ENCODE data around the gene CEP85L.

CEP85L gene

GRCh38 chr6:118577972-118578371 is 73.4 kb downstream of the CEP85L start:
- no peak overlapping the region for H3K4me3 ChIP-seq (ENCODE audit: low read length in 2 of 2)
- H3K27ac ChIP-seq (ENCODE audit: low read length), result no peak overlapping the region

GRCh38 chr6:118574051-118574865 is 77.1 kb downstream of the CEP85L start:
- Histone ChIP-seq H3K27ac (ENCODE audit: low read length) (no peak overlapping the region), H3K4me1 (ENCODE audit: control insufficient read depth, insufficient read depth, low read length) (no peaks in the 10 kb centered on the region), H3K36me3 (ENCODE audit: control insufficient read depth in 2 of 2, insufficient read depth in 2 of 2, low read length in 2 of 2) (peaks cover 6 to 8% of the 10 kb centered on the region in 2 donors), H3K9ac (ENCODE audit: low read length in 2 of 2) (no peak overlapping the region), H3K9me3 (ENCODE audit: control insufficient read depth in 2 of 2, low read length in 2 of 2) (peaks cover 11 to 17% of the 10 kb centered on the region in 2 donors), H3K27me3 (ENCODE audit: control insufficient read depth in 1 of 2, insufficient read depth in 2 of 2, low read length in 2 of 2) (no peaks in the 10 kb centered on the region), H3K4me3 (ENCODE audit: low read length in 2 of 2) (peak overlapping the region in 1 of 2 donors; percentile 28)

More at GRCh38 chr6:118577972-118578371, 73.4 kb downstream of the CEP85L start:
- Histone ChIP-seq H3K36me3 (ENCODE audit: control insufficient read depth in 2 of 2, insufficient read depth in 2 of 2, low read length in 2 of 2) (peaks cover 6 to 8% of the 10 kb centered on the region in 2 donors), H3K4me1 (ENCODE audit: control insufficient read depth, insufficient read depth, low read length) (peaks cover 4% of the 10 kb centered on the region), H3K27me3 (ENCODE audit: control insufficient read depth in 1 of 2, insufficient read depth in 2 of 2, low read length in 2 of 2) (no peaks in the 10 kb centered on the region), H3K9ac (ENCODE audit: low read length in 2 of 2) (no peak overlapping the region), H3K9me3 (ENCODE audit: control insufficient read depth in 2 of 2, low read length in 2 of 2) (peaks cover 11 to 17% of the 10 kb centered on the region in 2 donors)

- Histone ChIP-seq H3K4me3 (ENCODE audit: low read length in 2 of 2) (no peak overlapping the region), H3K4me1 (ENCODE audit: control insufficient read depth, insufficient read depth, low read length) (no peaks in the 10 kb centered on the region), H3K9me3 (ENCODE audit: control insufficient read depth in 2 of 2, low read length in 2 of 2) (peaks cover 11 to 12% of the 10 kb centered on the region in 2 donors), H3K9ac (ENCODE audit: low read length in 2 of 2) (no peak overlapping the region), H3K36me3 (ENCODE audit: control insufficient read depth in 2 of 2, insufficient read depth in 2 of 2, low read length in 2 of 2) (peaks cover 6 to 8% of the 10 kb centered on the region in 2 donors), H3K27ac (ENCODE audit: low read length) (no peak overlapping the region), H3K27me3 (ENCODE audit: control insufficient read depth in 1 of 2, insufficient read depth in 2 of 2, low read length in 2 of 2) (no peaks in the 10 kb centered on the region)
These were observed 80.3 kb downstream of the CEP85L start for GRCh38 chr6:118571121-118571520.

GRCh38 chr6:118569498-118569897 is 81.9 kb downstream of the CEP85L start:
- no peak overlapping the region for H3K9ac ChIP-seq (ENCODE audit: low read length in 2 of 2)
- no peaks in the 10 kb centered on the region for H3K27me3 ChIP-seq (ENCODE audit: control insufficient read depth in 1 of 2, insufficient read depth in 2 of 2, low read length in 2 of 2)
- no peak overlapping the region for H3K4me3 ChIP-seq (ENCODE audit: low read length in 2 of 2)
- H3K4me1 ChIP-seq (ENCODE audit: control insufficient read depth, insufficient read depth, low read length), result no peaks in the 10 kb centered on the region
- H3K27ac ChIP-seq (ENCODE audit: low read length), result no peak overlapping the region
- peaks cover 7 to 8% of the 10 kb centered on the region in 2 donors for H3K9me3 ChIP-seq (ENCODE audit: control insufficient read depth in 2 of 2, low read length in 2 of 2)
- peaks cover 4 to 6% of the 10 kb centered on the region in 2 donors for H3K36me3 ChIP-seq (ENCODE audit: control insufficient read depth in 2 of 2, insufficient read depth in 2 of 2, low read length in 2 of 2)

GRCh38 chr6:118567974-118568373 is 83.4 kb downstream of the CEP85L start:
- H3K4me1 ChIP-seq (ENCODE audit: control insufficient read depth, insufficient read depth, low read length), result no peaks in the 10 kb centered on the region
- H3K27me3 ChIP-seq (ENCODE audit: control insufficient read depth in 1 of 2, insufficient read depth in 2 of 2, low read length in 2 of 2), result no peaks in the 10 kb centered on the region
- H3K36me3 ChIP-seq (ENCODE audit: control insufficient read depth in 2 of 2, insufficient read depth in 2 of 2, low read length in 2 of 2), result peaks cover 0 to 3% of the 10 kb centered on the region in 2 donors
- no peak overlapping the region for H3K27ac ChIP-seq (ENCODE audit: low read length)
- no peaks in the 10 kb centered on the region for H3K9me3 ChIP-seq (ENCODE audit: control insufficient read depth in 2 of 2, low read length in 2 of 2)
- H3K9ac ChIP-seq (ENCODE audit: low read length in 2 of 2), result no peak overlapping the region
- H3K4me3 ChIP-seq (ENCODE audit: low read length in 2 of 2), result no peak overlapping the region

- H3K36me3 ChIP-seq (ENCODE audit: control insufficient read depth in 2 of 2, insufficient read depth in 2 of 2, low read length in 2 of 2), result peaks cover 4 to 6% of the 10 kb centered on the region in 2 donors
- H3K4me3 ChIP-seq (ENCODE audit: low read length in 2 of 2), result no peak overlapping the region
- H3K4me1 ChIP-seq (ENCODE audit: control insufficient read depth, insufficient read depth, low read length), result no peaks in the 10 kb centered on the region
- no peaks in the 10 kb centered on the region for H3K27me3 ChIP-seq (ENCODE audit: control insufficient read depth in 1 of 2, insufficient read depth in 2 of 2, low read length in 2 of 2)
- no peaks in the 10 kb centered on the region for H3K9me3 ChIP-seq (ENCODE audit: control insufficient read depth in 2 of 2, low read length in 2 of 2)
- H3K27ac ChIP-seq (ENCODE audit: low read length), result no peak overlapping the region
- H3K9ac ChIP-seq (ENCODE audit: low read length in 2 of 2), result no peak overlapping the region
These were observed 86.0 kb downstream of the CEP85L start for GRCh38 chr6:118565311-118565960.

GRCh38 chr6:118562959-118563358 is 88.4 kb downstream of the CEP85L start:
- H3K27me3 ChIP-seq (ENCODE audit: control insufficient read depth in 1 of 2, insufficient read depth in 2 of 2, low read length in 2 of 2), result no peaks in the 10 kb centered on the region
- no peaks in the 10 kb centered on the region for H3K4me1 ChIP-seq (ENCODE audit: control insufficient read depth, insufficient read depth, low read length)
- H3K36me3 ChIP-seq (ENCODE audit: control insufficient read depth in 2 of 2, insufficient read depth in 2 of 2, low read length in 2 of 2), result peaks cover 11% of the 10 kb centered on the region in 2 donors
- no peak overlapping the region for H3K4me3 ChIP-seq (ENCODE audit: low read length in 2 of 2)
- no peak overlapping the region for H3K27ac ChIP-seq (ENCODE audit: low read length)
- H3K9me3 ChIP-seq (ENCODE audit: control insufficient read depth in 2 of 2, low read length in 2 of 2), result no peaks in the 10 kb centered on the region
- no peak overlapping the region for H3K9ac ChIP-seq (ENCODE audit: low read length in 2 of 2)

GRCh38 chr6:118562248-118562647 is 89.1 kb downstream of the CEP85L start:
- H3K4me3 ChIP-seq (ENCODE audit: low read length in 2 of 2), result no peak overlapping the region
- H3K36me3 ChIP-seq (ENCODE audit: control insufficient read depth in 2 of 2, insufficient read depth in 2 of 2, low read length in 2 of 2), result peaks cover 11% of the 10 kb centered on the region in 2 donors
- H3K9ac ChIP-seq (ENCODE audit: low read length in 2 of 2), result no peak overlapping the region
- peaks cover 3% of the 10 kb centered on the region for H3K4me1 ChIP-seq (ENCODE audit: control insufficient read depth, insufficient read depth, low read length)
- H3K9me3 ChIP-seq (ENCODE audit: control insufficient read depth in 2 of 2, low read length in 2 of 2), result no peaks in the 10 kb centered on the region
- no peaks in the 10 kb centered on the region for H3K27me3 ChIP-seq (ENCODE audit: control insufficient read depth in 1 of 2, insufficient read depth in 2 of 2, low read length in 2 of 2)
- H3K27ac ChIP-seq (ENCODE audit: low read length), result no peak overlapping the region

GRCh38 chr6:118559659-118560058 is 91.7 kb downstream of the CEP85L start:
- no peak overlapping the region for H3K4me3 ChIP-seq (ENCODE audit: low read length in 2 of 2)
- H3K9ac ChIP-seq (ENCODE audit: low read length in 2 of 2), result no peak overlapping the region
- H3K36me3 ChIP-seq (ENCODE audit: control insufficient read depth in 2 of 2, insufficient read depth in 2 of 2, low read length in 2 of 2), result peaks cover 8 to 13% of the 10 kb centered on the region in 2 donors
- H3K9me3 ChIP-seq (ENCODE audit: control insufficient read depth in 2 of 2, low read length in 2 of 2), result no peaks in the 10 kb centered on the region
- no peaks in the 10 kb centered on the region for H3K27me3 ChIP-seq (ENCODE audit: control insufficient read depth in 1 of 2, insufficient read depth in 2 of 2, low read length in 2 of 2)
- no peak overlapping the region for H3K27ac ChIP-seq (ENCODE audit: low read length)
- H3K4me1 ChIP-seq (ENCODE audit: control insufficient read depth, insufficient read depth, low read length), result peaks cover 3% of the 10 kb centered on the region

- H3K27me3 ChIP-seq (ENCODE audit: control insufficient read depth in 1 of 2, insufficient read depth in 2 of 2, low read length in 2 of 2), result no peaks in the 10 kb centered on the region
- H3K27ac ChIP-seq (ENCODE audit: low read length), result no peak overlapping the region
- peaks cover 3% of the 10 kb centered on the region for H3K4me1 ChIP-seq (ENCODE audit: control insufficient read depth, insufficient read depth, low read length)
- H3K9me3 ChIP-seq (ENCODE audit: control insufficient read depth in 2 of 2, low read length in 2 of 2), result no peaks in the 10 kb centered on the region
- H3K4me3 ChIP-seq (ENCODE audit: low read length in 2 of 2), result no peak overlapping the region
- peak overlapping the region in 1 of 2 donors; percentile 15 for H3K9ac ChIP-seq (ENCODE audit: low read length in 2 of 2)
- H3K36me3 ChIP-seq (ENCODE audit: control insufficient read depth in 2 of 2, insufficient read depth in 2 of 2, low read length in 2 of 2), result peaks cover 8 to 14% of the 10 kb centered on the region in 2 donors
These were observed 92.8 kb downstream of the CEP85L start for GRCh38 chr6:118558464-118559217.
